EL (cell line): Measurements from ENCODE around the gene ELFN2.

Experiments used
- DNase-seq: peaks from one replicate; pipeline ENCODE4 v3.0.0-alpha.2; 2016

The ELFN2 gene

GRCh38 chr22:37426706-37427134 is 559 bp downstream of the ELFN2 start:
- no peak for DNase-seq

GRCh38 chr22:37425800-37426705 is 1.2 kb downstream of the ELFN2 start:
- no peak for DNase-seq

GRCh38 chr22:37425369-37425768 is 1.9 kb downstream of the ELFN2 start:
- DNase-seq = no peak

- no peak for DNase-seq
These were observed 4.0 kb downstream of the ELFN2 start for GRCh38 chr22:37423283-37423682.

GRCh38 chr22:37421468-37421877 is 5.8 kb downstream of the ELFN2 start:
- no peak for DNase-seq

GRCh38 chr22:37420686-37421467 is 6.4 kb downstream of the ELFN2 start:
- DNase-seq = peak; percentile 30

GRCh38 chr22:37419969-37420685 is 7.2 kb downstream of the ELFN2 start:
- DNase-seq = peak; percentile 25

GRCh38 chr22:37419370-37419968 is 7.8 kb downstream of the ELFN2 start:
- no peak for DNase-seq

GRCh38 chr22:37418627-37419369 is 8.5 kb downstream of the ELFN2 start:
- no peak for DNase-seq

- DNase-seq = no peak
These were observed 9.5 kb downstream of the ELFN2 start for GRCh38 chr22:37417677-37418348.

GRCh38 chr22:37417264-37417663 is 10.0 kb downstream of the ELFN2 start:
- no peak for DNase-seq

GRCh38 chr22:37416827-37417226 is 10.5 kb downstream of the ELFN2 start:
- DNase-seq = no peak

- no peak for DNase-seq
These were observed 10.9 kb downstream of the ELFN2 start for GRCh38 chr22:37416389-37416788.

- DNase-seq = no peak
These were observed 12.1 kb downstream of the ELFN2 start for GRCh38 chr22:37415210-37415609.

- DNase-seq = no peak
These were observed 13.0 kb downstream of the ELFN2 start for GRCh38 chr22:37414288-37414687.

- no peak for DNase-seq
These were observed 13.7 kb downstream of the ELFN2 start for GRCh38 chr22:37413546-37413945.

GRCh38 chr22:37412495-37413250 is 14.6 kb downstream of the ELFN2 start:
- no peak for DNase-seq

GRCh38 chr22:37411655-37412054 is 15.6 kb downstream of the ELFN2 start:
- no peak for DNase-seq

- no peak for DNase-seq
These were observed 16.9 kb downstream of the ELFN2 start for GRCh38 chr22:37410174-37411055.
